IMR-90 (cell line): ENCODE measurements around the gene CCT5. TPM values are rescaled to one million over a fixed set of nuclear protein-coding genes. Genes with fewer than 3 reads are reported as not detected.

Source experiments
- ATAC-seq: fragments of 200-7000 bp; cut with Tn5 transposase; 2 replicates; pipeline ENCODE4 v1.9.1; 2020; ENCODE audit warnings: low read depth, mild to moderate bottlenecking, moderate library complexity
- BruUV-seq: library from RNA; stranded (reverse); fragments of 400-500 nt; replicated peaks from 2 replicates; lab custom pipeline; 2021; lab: Mats Ljungman, UMichigan
- CTCF ChIA-PET: fragments of 300-600 bp; formaldehyde crosslinking; extraction: SDS; loops from one replicate; lab custom pipeline; 2021; ENCODE audit warnings: antibody characterized with exemption; lab: Yijun Ruan, JAX
- POLR2A ChIA-PET: fragments of 300-600 bp; sonication (Branson Sonifier 250); formaldehyde crosslinking; loops from one replicate; lab custom pipeline; 2022; ENCODE audit warnings: antibody characterized with exemption; ENCODE audit not compliant: unreplicated experiment; lab: Charles Lee
- DNase-seq: peaks from one replicate; pipeline ENCODE4 v3.0.0; 2013
- H2AFZ ChIP-seq: replicated peaks from 2 replicates; pipeline ENCODE3; 2013; ENCODE audit warnings: low read length, mild to moderate bottlenecking; ENCODE audit not compliant: poor library complexity
- H2AK5ac ChIP-seq: 2 replicates; pipeline ENCODE4 v1.6.1; 2013; ENCODE audit warnings: low read depth, low read length, inconsistent platforms
- H2AK9ac ChIP-seq: replicated peaks from 2 replicates; pipeline ENCODE3; 2013; ENCODE audit warnings: mild to moderate bottlenecking, low read depth, low read length, moderate library complexity; ENCODE audit not compliant: poor library complexity
- H2BK120ac ChIP-seq: 2 replicates; pipeline ENCODE4 v1.6.1; 2013; ENCODE audit warnings: low read depth, low read length, inconsistent platforms
- H2BK15ac ChIP-seq: 3 replicates; pipeline ENCODE4 v1.6.1; 2013; ENCODE audit warnings: low read depth, low read length, inconsistent platforms
- H2BK20ac ChIP-seq: 2 replicates; pipeline ENCODE4 v1.6.1; 2013; ENCODE audit warnings: low read depth, mild to moderate bottlenecking, inconsistent platforms, low read length, moderate library complexity
- H2BK5ac ChIP-seq: 2 replicates; pipeline ENCODE4 v1.6.1; 2013; ENCODE audit warnings: mild to moderate bottlenecking, low read depth, low read length, inconsistent platforms; ENCODE audit not compliant: poor library complexity, severe bottlenecking
- H3K14ac ChIP-seq: replicated peaks from 2 replicates; pipeline ENCODE4 v1.6.1; 2013; ENCODE audit warnings: low read depth, low read length, inconsistent platforms
- H3K18ac ChIP-seq: 2 replicates; pipeline ENCODE4 v1.6.1; 2013; ENCODE audit warnings: low read depth, low read length, control low read depth
- H3K23ac ChIP-seq: 2 replicates; pipeline ENCODE4 v1.6.1; 2013; ENCODE audit warnings: low read depth, low read length, inconsistent platforms
- H3K27ac ChIP-seq: 2 replicates; pipeline ENCODE4 v1.5.1; 2013; ENCODE audit warnings: mild to moderate bottlenecking, control low read depth, low read length; ENCODE audit not compliant: insufficient read depth
- H3K27me3 ChIP-seq: 2 replicates; pipeline ENCODE4 v1.6.1; 2013; ENCODE audit warnings: low read length; ENCODE audit not compliant: control insufficient read depth, insufficient read depth
- H3K36me3 ChIP-seq: 2 replicates; pipeline ENCODE4 v1.6.1; 2013; ENCODE audit warnings: low read length, mixed read lengths; ENCODE audit not compliant: control insufficient read depth, insufficient read depth
- H3K4ac ChIP-seq: 2 replicates; pipeline ENCODE4 v1.6.1; 2013; ENCODE audit warnings: low read depth, low read length, inconsistent platforms
- H3K4me1 ChIP-seq: 2 replicates; pipeline ENCODE4 v1.6.1; 2013; ENCODE audit warnings: low read length, mixed read lengths; ENCODE audit not compliant: control insufficient read depth, insufficient read depth
- H3K4me2 ChIP-seq: 2 replicates; pipeline ENCODE4 v1.6.1; 2013; ENCODE audit warnings: low read depth, mild to moderate bottlenecking, control low read depth, low read length, moderate library complexity
- H3K4me3 ChIP-seq: 2 replicates; pipeline ENCODE4 v1.5.1; 2013; ENCODE audit warnings: low read depth, mild to moderate bottlenecking, control low read depth, low read length, moderate library complexity; ENCODE audit not compliant: insufficient read depth
- H3K56ac ChIP-seq: 2 replicates; pipeline ENCODE4 v1.6.1; 2013; ENCODE audit warnings: low read length, inconsistent platforms; ENCODE audit not compliant: insufficient read depth; ENCODE audit errors: extremely low read depth
- H3K79me1 ChIP-seq, 2 experiments: 2 replicates each; pipeline ENCODE4 v1.6.1; 2013; ENCODE audit warnings: low read length in 2 of 2, inconsistent platforms in 1 of 2, low read depth in 1 of 2
- H3K9ac ChIP-seq: 2 replicates; pipeline ENCODE4 v1.6.1; 2013; ENCODE audit warnings: low read depth, low read length, control low read depth
- H3K9me1 ChIP-seq: 2 replicates; pipeline ENCODE4 v1.6.1; 2013; ENCODE audit warnings: low read length, inconsistent platforms; ENCODE audit not compliant: insufficient read depth
- H3K9me3 ChIP-seq: 2 replicates; pipeline ENCODE4 v1.6.1; 2013; ENCODE audit warnings: low read length; ENCODE audit not compliant: control insufficient read depth, insufficient read depth
- H4K20me1 ChIP-seq: 2 replicates; pipeline ENCODE4 v1.6.1; 2013; ENCODE audit warnings: low read length, inconsistent platforms; ENCODE audit not compliant: insufficient read depth
- H4K5ac ChIP-seq: 2 replicates; pipeline ENCODE4 v1.6.1; 2013; ENCODE audit warnings: mild to moderate bottlenecking, low read depth, low read length, control low read depth
- H4K8ac ChIP-seq, 2 experiments: 2 replicates each; pipeline ENCODE4 v1.6.1; 2013; ENCODE audit warnings: low read depth in 2 of 2, low read length in 2 of 2, control low read depth in 1 of 2, inconsistent platforms in 1 of 2
- H4K91ac ChIP-seq: 2 replicates; pipeline ENCODE4 v1.6.1; 2013; ENCODE audit warnings: low read depth, low read length, inconsistent platforms; ENCODE audit not compliant: insufficient read depth
- BHLHE40 ChIP-seq: fragments of 150-350 bp; IDR thresholded peaks from 2 replicates; pipeline ENCODE4 v1.6.1; 2016; ENCODE audit warnings: mild to moderate bottlenecking, low read depth, low read length
- CEBPB ChIP-seq: IDR thresholded peaks from 2 replicates; pipeline ENCODE4 v1.6.1; 2012; ENCODE audit warnings: low read depth, low read length, improper control_type of control experiment
- CHD1 ChIP-seq: IDR thresholded peaks from 2 replicates; pipeline ENCODE4 v1.6.1; 2012; ENCODE audit warnings: low read depth, low read length, improper control_type of control experiment
- CTCF ChIP-seq: conservative IDR thresholded peaks from 2 replicates; pipeline ENCODE4 v1.5.1; 2012; ENCODE audit warnings: mild to moderate bottlenecking, low read depth, low read length, improper control_type of control experiment
- ELK1 ChIP-seq: fragments of 150-350 bp; IDR thresholded peaks from 2 replicates; pipeline ENCODE4 v1.6.1; 2016; ENCODE audit warnings: low read depth, mild to moderate bottlenecking, low read length, moderate library complexity, borderline replicate concordance
- FOS ChIP-seq: fragments of 150-350 bp; IDR thresholded peaks from 2 replicates; pipeline ENCODE4 v1.6.1; 2016; ENCODE audit warnings: low read depth, low read length
- MAFK ChIP-seq: IDR thresholded peaks from 2 replicates; pipeline ENCODE4 v1.6.1; 2012; ENCODE audit warnings: low read depth, low read length, improper control_type of control experiment
- MAZ ChIP-seq: IDR thresholded peaks from 2 replicates; pipeline ENCODE4 v1.6.1; 2012; ENCODE audit warnings: low read depth, mild to moderate bottlenecking, low read length, improper control_type of control experiment, moderate library complexity, borderline replicate concordance
- MXI1 ChIP-seq: IDR thresholded peaks from 2 replicates; pipeline ENCODE4 v1.6.1; 2012; ENCODE audit warnings: low read depth, mild to moderate bottlenecking, low read length, moderate library complexity, borderline replicate concordance
- NFE2L2 ChIP-seq: fragments of 150-350 bp; IDR thresholded peaks from 2 replicates; pipeline ENCODE4 v1.6.1; 2016; ENCODE audit warnings: low read depth, mild to moderate bottlenecking, low read length
- POLR2A ChIP-seq: IDR thresholded peaks from 2 replicates; pipeline ENCODE4 v1.6.1; 2012; ENCODE audit warnings: mild to moderate bottlenecking, low read depth, low read length
- RAD21 ChIP-seq: IDR thresholded peaks from 2 replicates; pipeline ENCODE4 v1.6.1; 2012; ENCODE audit warnings: low read length, improper control_type of control experiment
- RCOR1 ChIP-seq: IDR thresholded peaks from 2 replicates; pipeline ENCODE4 v1.6.1; 2012; ENCODE audit warnings: mild to moderate bottlenecking, low read length, improper control_type of control experiment; ENCODE audit not compliant: insufficient replicate concordance
- RFX5 ChIP-seq: IDR thresholded peaks from 2 replicates; pipeline ENCODE4 v1.8.0; 2012; ENCODE audit warnings: low read depth, mild to moderate bottlenecking, low read length, moderate library complexity
- SMC3 ChIP-seq: fragments of 150-350 bp; IDR thresholded peaks from 2 replicates; pipeline ENCODE4 v1.6.1; 2016; ENCODE audit warnings: low read depth, mild to moderate bottlenecking, antibody characterized with exemption, low read length, moderate library complexity
- USF2 ChIP-seq: fragments of 150-350 bp; IDR thresholded peaks from 2 replicates; pipeline ENCODE4 v1.6.1; 2017; ENCODE audit warnings: mild to moderate bottlenecking, antibody characterized with exemption, low read length, low read depth
- WGBS, 2 experiments: methylation state at CpG; one replicate each; pipeline versions ENCODE4 v1.1.5 to v1.1.7; 2013; ENCODE audit warnings: missing lambda C conversion rate in 2 of 2; ENCODE audit not compliant: insufficient read length in 1 of 2; ENCODE audit errors: extremely low coverage in 2 of 2; 5-methylcytosine and 5-hydroxymethylcytosine counted together
- dilution Hi-C: fragments of 300-500 bp; cut with HindIII; formaldehyde crosslinking; loops from one replicate; pipeline ENCODE4 v1.14.3; 2018; ENCODE audit warnings: low sequenced_read_pairs; ENCODE audit not compliant: unreplicated experiment
- in situ Hi-C: fragments of 300-500 bp; cut with MboI; formaldehyde crosslinking; loops from 3 replicates; pipeline ENCODE4 v1.14.3; 2019; ENCODE audit warnings: low sequenced_read_pairs, inconsistent platforms, mixed read lengths
- intact Hi-C: fragments of 100-400 bp; cut with micrococcal nuclease; formaldehyde crosslinking; loops from 2 replicates; pipeline ENCODE4 v1.10.0; 2022
- polyA plus RNA-seq, 3 experiments: library from polyadenylated mRNA; depleted of rRNA; stranded (reverse); fragments of >200 nt; gene quantifications; 2 replicates each; pipeline ENCODE4 v1.2.3, GENCODE V29; 2012; ENCODE audit warnings: low replicate concordance in 1 of 3
- total RNA-seq: library from RNA; depleted of rRNA; stranded (reverse); fragments of >200 nt; gene quantifications from 2 replicates; pipeline ENCODE4 v1.2.3, GENCODE V29; 2012

CCT5 gene
- total and polyA plus RNA-seq, 2 of the 4 experiments (the other 2 are of a cell fraction), result 358 to 481 TPM

GRCh38 chr5:10222326-10222725 lies 27.8 kb upstream of the CCT5 start:
- Histone ChIP-seq H3K36me3 (no peaks in the 10 kb centered on the region), H2AFZ (no peak overlapping the region), H3K27ac (no peak overlapping the region), H3K23ac (no peak overlapping the region), H3K18ac (no peak overlapping the region), H3K14ac (no peak overlapping the region), H2BK20ac (no peak overlapping the region), H3K4ac (no peak overlapping the region), H3K9ac (no peak overlapping the region), H2AK5ac (no peak overlapping the region), H2BK15ac (no peak overlapping the region), H3K79me1 (no peaks in the 10 kb centered on the region), H3K4me1 (peaks cover 7% of the 10 kb centered on the region), H4K91ac (no peak overlapping the region), H3K56ac (no peak overlapping the region), H3K4me2 (no peak overlapping the region), H2AK9ac (no peak overlapping the region), H2BK5ac (no peak overlapping the region), H4K5ac (no peak overlapping the region), H4K8ac (no peak overlapping the region), H3K9me3 (peaks cover 1% of the 10 kb centered on the region; the same call in 1 of the 2 replicates), H3K4me3 (no peak overlapping the region), H4K20me1 (no peaks in the 10 kb centered on the region), H2BK120ac (no peak overlapping the region), H3K27me3 (no peaks in the 10 kb centered on the region), H3K9me1 (peaks cover 6% of the 10 kb centered on the region; the same call in 1 of the 2 replicates)
- in situ Hi-C loops (loop anchor here (10.0 kb wide), 1 partner anchor 668 kb away; no protein-coding TSS in a partner anchor), intact Hi-C loops (no loop called here), dilution Hi-C loops (no loop called here)
- no TSS peak for BruUV-seq
- TF ChIP-seq SMC3 (no peak), NFE2L2 (no peak), POLR2A (no peak), FOS (no peak), RFX5 (no peak), MXI1 (no peak), RCOR1 (no peak), CHD1 (no peak), CTCF (no peak), BHLHE40 (no peak), CEBPB (no peak), RAD21 (no peak), MAFK (no peak), ELK1 (no peak), MAZ (no peak), USF2 (no peak)
- ATAC-seq, result peak; percentile 90
- peak; percentile 51 for DNase-seq
- CTCF ChIA-PET, result interaction anchor here (0.7 kb wide), 1 partner anchor 11 kb away, joined by 3 read pairs; no protein-coding TSS in a partner anchor
- POLR2A ChIA-PET, result interaction anchor here (0.5 kb wide), 1 partner anchor 9 kb away, joined by 3 read pairs; no protein-coding TSS in a partner anchor
- 89% methylated on average over 1 of the region's 2 CpGs; no CpG with 5 or more reads in 1 of the 2 experiments for WGBS, 2 experiments
